Measurements from ENCODE around the gene RGS14. TPM values are rescaled to one million over a fixed set of nuclear protein-coding genes. Genes with fewer than 3 reads are reported as not detected.

RGS14 gene
- total and polyA plus RNA-seq, 12 donors = 2.2 to 9.6 (median 4.1) TPM

DNA sequence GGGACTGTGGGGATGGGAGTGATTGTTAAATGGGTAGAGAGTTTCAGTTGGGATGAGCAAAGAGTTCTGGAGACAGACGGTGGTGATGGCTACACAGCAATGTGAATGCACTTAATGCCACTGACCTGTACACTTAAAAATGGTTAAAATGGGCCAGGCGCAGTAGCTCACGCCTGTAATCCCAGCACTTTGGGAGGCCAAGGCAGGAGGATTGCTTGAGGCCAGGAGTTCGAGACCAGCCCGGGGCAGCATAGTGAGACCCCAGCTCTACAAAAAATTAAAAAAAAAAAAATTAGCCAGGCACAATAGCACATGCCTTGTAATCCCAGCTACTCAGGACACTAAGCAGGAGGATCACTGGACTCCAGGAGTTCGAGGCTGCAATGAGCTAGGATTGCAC is 13.9 kb upstream of the RGS14 start:
- Histone ChIP-seq H3K4me3 (no peak overlapping the region), H3K4me1 (peaks cover 0 to 37% (median 16%) of the 10 kb centered on the region in 9 donors), H3K27ac (no peak overlapping the region), H3K9me3 (no peaks in the 10 kb centered on the region), H3K36me3 (peaks cover 0 to 95% (median 0%) of the 10 kb centered on the region in 9 donors), H3K27me3 (no peaks in the 10 kb centered on the region)
- ATAC-seq (no peak), DNase-seq (no peak)
- intact Hi-C loops (cut with DNase I) = no loop called here
- TF ChIP-seq, protein P1, sequence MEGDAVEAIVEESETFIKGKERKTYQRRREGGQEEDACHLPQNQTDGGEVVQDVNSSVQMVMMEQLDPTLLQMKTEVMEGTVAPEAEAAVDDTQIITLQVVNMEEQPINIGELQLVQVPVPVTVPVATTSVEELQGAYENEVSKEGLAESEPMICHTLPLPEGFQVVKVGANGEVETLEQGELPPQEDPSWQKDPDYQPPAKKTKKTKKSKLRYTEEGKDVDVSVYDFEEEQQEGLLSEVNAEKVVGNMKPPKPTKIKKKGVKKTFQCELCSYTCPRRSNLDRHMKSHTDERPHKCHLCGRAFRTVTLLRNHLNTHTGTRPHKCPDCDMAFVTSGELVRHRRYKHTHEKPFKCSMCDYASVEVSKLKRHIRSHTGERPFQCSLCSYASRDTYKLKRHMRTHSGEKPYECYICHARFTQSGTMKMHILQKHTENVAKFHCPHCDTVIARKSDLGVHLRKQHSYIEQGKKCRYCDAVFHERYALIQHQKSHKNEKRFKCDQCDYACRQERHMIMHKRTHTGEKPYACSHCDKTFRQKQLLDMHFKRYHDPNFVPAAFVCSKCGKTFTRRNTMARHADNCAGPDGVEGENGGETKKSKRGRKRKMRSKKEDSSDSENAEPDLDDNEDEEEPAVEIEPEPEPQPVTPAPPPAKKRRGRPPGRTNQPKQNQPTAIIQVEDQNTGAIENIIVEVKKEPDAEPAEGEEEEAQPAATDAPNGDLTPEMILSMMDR (IDR thresholded peaks at IDR 0.05) = no peak
- 98% methylated on average over 6 of the region's 6 CpGs for WGBS, 2 donors

DNA sequence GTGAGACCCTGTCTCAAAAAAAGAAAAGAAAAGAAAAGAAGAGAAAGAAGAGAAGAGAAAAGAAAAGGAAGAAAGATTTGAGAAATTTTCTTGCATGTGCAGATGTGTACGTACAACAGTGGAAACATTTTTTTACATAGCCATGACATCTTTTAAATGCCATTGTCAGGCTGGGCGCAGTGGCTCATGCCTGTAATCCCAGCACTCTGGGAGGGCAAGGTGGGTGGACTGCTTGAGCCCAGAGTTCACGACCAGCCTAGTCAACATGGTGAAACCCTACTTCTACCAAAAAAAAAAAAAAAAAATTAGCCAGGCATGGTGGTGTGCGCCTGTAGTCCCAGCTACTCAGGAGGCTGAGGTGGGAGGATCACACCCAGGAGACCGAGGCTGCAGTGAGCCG is 12.8 kb upstream of the RGS14 start:
- WGBS, 2 donors = 96% methylated on average over 6 of the region's 6 CpGs

DNA sequence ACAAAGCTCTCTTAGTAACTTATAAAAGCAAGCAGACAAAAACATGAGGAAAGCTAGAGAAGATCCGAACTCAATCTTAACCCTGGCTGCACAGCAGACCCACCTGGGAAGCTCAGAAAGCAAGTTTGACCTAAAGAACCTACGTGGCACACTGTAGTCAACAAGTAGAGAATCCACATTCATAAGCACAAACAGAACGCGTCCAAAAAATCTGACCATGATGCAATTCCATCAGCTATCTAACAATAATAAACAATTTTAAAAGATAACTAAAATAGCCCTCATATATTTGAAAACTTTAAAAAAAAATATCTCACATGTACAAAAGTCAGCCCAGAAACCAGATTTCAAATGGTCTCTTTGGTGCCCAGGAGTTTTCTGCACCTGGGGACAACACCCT is 10.9 kb upstream of the RGS14 start:
- no peak overlapping the region for H3K4me3 ChIP-seq
- no peak overlapping the region for H3K27ac ChIP-seq
- DNase-seq (no peak), ATAC-seq (no peak)
- H3K36me3 ChIP-seq = peaks cover 0 to 82% (median 5%) of the 10 kb centered on the region in 9 donors
- peaks cover 7 to 53% (median 32%) of the 10 kb centered on the region in 9 donors for H3K4me1 ChIP-seq
- TF ChIP-seq, protein P1 (IDR thresholded peaks at IDR 0.05) = no peak
- intact Hi-C loops (cut with DNase I) = no loop called here
- WGBS, 2 donors = 76 to 78% methylated on average over 4 of the region's 4 CpGs
- H3K27me3 ChIP-seq = no peaks in the 10 kb centered on the region
- no peaks in the 10 kb centered on the region for H3K9me3 ChIP-seq

More for the DNA sequence above, 12.8 kb upstream of the RGS14 start:
- peaks cover 0 to 95% (median 3%) of the 10 kb centered on the region in 9 donors for H3K36me3 ChIP-seq
- no peaks in the 10 kb centered on the region for H3K27me3 ChIP-seq
- intact Hi-C loops (cut with DNase I) = no loop called here
- no peaks in the 10 kb centered on the region for H3K9me3 ChIP-seq
- DNase-seq (no peak), ATAC-seq (no peak)
- H3K4me3 ChIP-seq = no peak overlapping the region
- TF ChIP-seq, protein P1 (IDR thresholded peaks at IDR 0.05) = no peak
- peaks cover under 1 to 40% (median 21%) of the 10 kb centered on the region in 9 donors for H3K4me1 ChIP-seq
- no peak overlapping the region for H3K27ac ChIP-seq

DNA sequence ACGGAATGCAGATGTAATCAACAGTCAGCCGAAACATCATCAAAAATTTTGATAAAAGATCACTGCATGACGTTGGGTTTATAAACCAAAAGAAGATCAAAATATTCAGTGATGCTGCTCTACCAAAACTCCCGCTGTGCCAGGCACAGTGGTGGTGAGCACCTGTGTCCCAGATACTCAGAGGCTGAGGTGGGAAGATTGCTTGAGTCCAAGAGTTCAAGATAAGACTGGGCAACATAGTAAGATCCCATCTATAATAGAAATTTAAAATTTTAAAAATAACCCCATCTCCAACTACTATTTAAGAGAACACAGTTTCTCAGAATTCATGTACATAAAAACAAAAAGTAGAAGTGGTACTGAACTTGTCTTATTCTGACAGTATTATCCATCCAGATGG is 10.0 kb upstream of the RGS14 start:
- peaks cover 0 to 73% (median 5%) of the 10 kb centered on the region in 9 donors for H3K36me3 ChIP-seq
- WGBS, 2 donors = 87 to 90% methylated on average over 4 of the region's 4 CpGs
- no peaks in the 10 kb centered on the region for H3K27me3 ChIP-seq
- H3K27ac ChIP-seq = no peak overlapping the region
- peaks cover 7 to 57% (median 32%) of the 10 kb centered on the region in 9 donors for H3K4me1 ChIP-seq
- DNase-seq (no peak), ATAC-seq (no peak)
- H3K9me3 ChIP-seq = no peaks in the 10 kb centered on the region
- H3K4me3 ChIP-seq = no peak overlapping the region
- TF ChIP-seq, protein P1 (IDR thresholded peaks at IDR 0.05) = no peak
- intact Hi-C loops (cut with DNase I) = no loop called here
